NK-92 (cell line): ENCODE data around the gene DLGAP3.

ENCODE experiments used
- DNase-seq: peaks from one replicate; lab custom pipeline; 2025; ENCODE audit not compliant: unreplicated experiment; lab: John Stamatoyannopoulos, UW

Gene DLGAP3

DNA sequence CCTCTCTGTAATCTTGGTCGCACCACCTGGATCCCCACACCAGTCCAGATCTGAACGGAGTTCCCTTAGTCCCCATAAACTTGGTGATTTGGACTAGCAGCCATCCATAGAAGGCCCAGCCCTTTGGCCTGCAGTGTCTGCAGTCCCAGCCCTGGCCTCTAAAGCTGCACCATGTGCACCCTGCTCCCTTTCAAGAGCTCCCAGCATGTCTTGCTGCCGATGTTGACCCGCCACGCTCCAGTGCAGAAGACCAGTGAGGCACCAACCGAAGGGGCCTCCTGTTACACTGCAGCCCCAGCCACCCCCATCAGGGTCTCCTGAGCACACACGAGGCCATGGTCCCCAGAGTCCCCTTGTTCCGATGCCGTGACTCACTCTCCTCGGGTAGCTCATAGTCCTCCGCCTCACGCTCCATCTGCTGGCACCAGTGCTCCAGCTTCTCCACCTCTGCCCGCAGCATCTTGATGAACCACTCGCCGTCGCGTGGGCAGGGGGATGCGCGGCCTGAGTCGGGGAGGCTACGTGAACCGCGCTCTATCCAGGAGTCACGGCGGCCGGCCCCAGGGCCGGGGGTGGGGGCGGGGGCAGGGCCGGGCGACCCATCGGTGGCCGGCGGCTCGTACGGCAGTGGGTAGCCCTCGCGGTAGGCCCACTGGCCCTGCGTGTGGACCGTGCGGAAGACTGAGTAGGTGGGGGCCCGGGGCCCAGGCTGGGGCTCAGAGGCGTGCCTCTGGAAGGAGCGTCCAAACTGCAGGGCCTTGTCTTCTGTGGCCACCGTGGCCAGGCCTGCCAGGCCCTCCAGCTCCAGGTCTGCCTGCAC is 61.0 kb downstream of the DLGAP3 start:
- DNase-seq: no peak

DNA sequence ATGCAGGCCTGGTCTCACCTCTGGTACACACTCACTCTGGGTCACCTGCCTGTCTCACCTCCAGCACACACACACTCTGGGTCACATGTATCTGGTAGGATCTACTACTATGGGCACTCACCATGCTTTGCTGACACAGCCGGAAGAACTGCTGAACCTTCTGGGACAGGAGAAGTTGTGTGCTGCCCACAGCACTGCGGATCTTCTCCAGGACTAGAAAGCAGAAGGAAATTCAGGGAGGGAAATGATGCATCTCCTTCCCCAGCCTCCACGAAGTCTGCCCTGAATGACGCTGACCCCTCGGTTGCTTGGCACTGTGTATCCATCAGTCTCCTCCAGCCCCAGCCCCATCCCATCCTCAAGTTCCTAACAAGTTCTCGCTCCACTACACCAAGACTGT is 62.0 kb downstream of the DLGAP3 start:
- no peak for DNase-seq

DNA sequence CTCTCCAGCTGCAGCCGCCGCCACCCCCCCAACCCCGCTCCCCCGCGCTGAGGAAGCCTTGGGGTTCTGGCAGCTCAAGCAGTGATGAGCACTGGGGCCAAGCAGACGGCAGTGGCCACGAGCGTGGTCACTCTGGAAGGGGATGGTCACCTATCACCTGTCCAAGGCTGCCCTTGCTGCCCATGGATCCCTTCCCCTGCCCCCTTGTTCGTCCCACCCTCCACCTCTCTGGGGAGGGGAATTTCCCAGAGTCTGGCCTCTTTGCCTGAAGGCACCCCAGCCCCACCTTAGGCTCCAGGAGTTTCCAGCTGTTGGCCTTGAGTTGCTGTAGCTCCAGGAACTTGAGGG is 62.7 kb downstream of the DLGAP3 start:
- no peak for DNase-seq

DNA sequence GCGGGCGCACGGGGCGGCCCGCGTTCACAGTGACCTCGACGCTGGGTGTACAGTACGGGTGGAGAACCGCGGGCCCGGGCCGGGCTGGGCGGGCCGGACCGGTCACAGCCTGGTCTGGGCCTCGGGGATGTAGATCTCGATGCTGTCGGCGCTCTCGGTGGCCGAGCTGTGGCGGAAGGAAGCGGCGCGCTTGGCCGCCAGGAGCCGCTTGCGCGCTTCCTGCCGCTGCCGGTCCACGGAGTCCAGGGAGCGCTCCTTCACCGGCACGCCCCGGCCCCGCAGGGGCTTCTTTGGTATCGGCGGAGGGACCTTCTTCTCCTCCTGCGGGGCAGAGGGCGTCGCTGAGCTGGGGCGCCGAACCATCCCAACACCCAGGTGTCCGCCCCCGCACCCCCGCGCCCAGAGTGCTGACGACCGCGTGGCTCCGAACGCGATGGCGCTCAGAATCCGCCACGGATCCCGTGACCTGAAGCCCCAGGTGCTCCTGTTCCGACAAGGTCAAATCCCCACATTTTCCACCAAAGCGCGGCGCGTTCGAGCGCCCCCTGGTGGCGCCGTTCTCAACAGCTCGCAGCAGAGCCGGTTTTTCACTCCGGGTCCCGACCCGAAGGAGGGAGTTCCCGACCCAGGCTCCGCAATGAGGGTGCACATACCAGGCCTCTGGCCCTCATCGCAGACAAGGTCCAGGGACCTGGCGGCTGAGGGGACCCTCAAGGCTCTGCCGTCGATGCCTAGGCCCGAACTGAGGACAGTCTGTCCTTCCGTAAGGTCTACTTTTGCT is 63.3 kb downstream of the DLGAP3 start:
- DNase-seq: peak; percentile 48

DNA sequence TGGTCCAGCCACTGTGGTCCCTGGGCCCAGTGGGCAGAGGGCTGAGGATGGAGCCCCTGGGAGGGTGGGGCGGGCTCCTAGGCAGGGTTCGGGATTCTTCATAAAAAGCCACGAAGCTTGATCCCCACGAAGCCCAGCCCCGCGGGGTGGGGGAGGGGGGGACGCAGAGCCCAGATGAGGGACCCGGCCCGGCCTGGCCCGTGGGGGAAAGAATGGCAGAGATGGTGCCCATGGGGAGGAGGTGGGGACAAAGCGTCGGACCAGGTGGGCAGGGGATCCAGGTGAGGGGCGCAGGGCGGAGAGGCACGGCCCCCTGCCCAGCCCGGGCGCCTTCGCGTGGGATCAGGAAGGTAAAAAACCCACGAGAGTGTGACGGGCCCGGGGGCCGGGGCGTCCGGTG is 63.9 kb downstream of the DLGAP3 start:
- DNase-seq: no peak

DNA sequence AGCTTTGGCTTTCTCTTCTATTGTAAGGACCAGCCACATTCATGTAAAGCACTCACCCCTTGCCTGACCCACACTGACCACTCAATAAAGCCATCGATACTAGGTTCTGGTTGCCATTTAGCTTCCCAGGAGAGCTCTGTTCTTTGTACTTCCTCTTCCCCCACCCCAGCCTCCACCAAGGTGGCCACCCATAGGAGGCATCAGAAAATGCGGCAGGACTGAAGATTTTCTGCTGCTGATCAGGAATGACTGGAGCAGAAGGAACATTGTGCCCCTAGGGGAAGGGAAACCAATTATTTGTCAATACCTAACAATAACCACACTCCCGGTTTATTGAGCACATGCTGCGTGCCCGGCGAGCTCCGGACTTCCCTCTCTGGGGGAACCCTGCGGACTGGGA is 64.7 kb downstream of the DLGAP3 start:
- DNase-seq: no peak

DNA sequence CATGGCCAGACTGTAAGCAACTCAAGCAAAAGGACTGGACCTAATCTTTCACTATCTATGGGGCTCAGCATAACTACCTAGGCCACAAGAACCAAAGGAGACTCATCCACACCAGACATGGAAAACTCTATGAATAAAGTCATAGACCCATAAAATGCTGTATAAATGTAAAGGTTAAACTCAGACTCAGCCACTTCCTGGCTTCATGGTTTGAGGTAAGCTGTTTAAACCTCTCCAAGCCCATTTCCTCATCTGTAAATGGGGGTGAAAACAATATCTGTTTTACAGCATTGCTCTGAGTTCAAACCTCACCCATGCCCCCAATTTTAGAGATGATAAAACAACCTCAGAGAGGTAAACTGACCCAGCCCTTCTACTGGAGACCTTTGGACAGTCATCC is 65.9 kb downstream of the DLGAP3 start:
- DNase-seq: no peak

DNA sequence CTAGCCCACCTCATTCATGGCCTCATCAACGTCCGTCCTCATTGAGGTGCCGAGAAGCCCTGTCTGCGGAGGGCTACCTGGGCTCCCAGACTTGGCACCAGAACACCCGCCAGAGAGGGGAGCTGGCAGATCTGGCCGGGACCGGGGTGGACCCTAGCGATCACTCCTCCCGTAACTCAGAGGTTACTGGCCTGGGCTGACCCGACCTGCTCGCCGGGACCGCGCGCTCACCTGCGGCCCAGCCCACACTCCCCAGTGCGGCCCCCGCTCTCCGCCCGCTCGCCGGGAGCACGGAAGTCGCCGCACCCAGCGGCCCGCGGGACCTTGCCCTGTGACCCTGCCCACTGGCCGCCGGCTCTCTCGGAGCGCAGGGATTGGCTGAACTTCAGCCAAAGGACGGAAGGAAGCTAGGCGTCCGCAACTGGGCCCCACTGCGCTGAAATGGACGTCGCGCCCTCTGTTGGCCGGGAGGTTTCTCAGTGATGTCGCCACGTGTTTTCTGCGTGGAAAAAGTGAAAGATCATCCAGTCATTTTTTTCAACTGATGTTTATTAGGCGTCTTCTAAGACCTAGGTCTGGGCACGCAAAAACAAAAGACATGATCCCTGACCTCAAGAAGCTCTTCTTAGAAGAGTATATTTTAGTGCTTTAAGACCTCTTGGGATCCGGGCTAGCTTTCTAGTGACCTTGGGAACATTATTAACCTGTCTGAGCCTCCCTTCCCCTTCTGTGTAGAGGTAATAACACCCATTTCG is 69.8 kb downstream of the DLGAP3 start, which contains the start of gene SMIM12:
Gene SMIM12, minus strand, starts transcription at position 304 of the 755 bp plus-strand sequence. CDS start 3,772 bp downstream, outside the sequence.
- no peak for DNase-seq

DNA sequence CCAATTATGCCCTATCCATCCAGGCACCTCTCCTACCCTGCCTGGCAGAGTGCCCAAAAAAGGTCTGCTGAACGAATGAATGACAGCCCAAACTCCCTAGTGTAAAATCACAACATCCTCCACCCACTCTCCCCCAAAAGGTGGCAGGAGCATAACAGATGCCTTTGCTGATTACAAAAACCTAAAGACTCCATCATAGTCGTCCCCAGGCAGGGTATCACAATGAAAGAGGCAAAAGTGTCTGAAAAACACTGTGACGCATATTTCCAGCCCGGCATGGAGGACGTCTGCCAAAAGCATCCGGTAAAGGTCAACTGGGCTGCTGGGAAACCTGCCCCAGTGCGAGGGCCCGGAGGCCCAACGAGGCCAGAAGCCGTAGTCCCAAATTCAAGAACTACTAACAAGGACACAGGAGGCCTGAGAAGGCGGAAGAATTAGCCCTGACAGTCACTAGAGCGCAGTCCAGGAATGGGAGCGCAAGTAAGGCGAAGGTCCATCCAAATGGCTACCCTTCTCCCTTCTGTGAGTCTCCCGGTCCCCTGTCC is 70.5 kb downstream of the DLGAP3 start:
- DNase-seq: no peak

DNA sequence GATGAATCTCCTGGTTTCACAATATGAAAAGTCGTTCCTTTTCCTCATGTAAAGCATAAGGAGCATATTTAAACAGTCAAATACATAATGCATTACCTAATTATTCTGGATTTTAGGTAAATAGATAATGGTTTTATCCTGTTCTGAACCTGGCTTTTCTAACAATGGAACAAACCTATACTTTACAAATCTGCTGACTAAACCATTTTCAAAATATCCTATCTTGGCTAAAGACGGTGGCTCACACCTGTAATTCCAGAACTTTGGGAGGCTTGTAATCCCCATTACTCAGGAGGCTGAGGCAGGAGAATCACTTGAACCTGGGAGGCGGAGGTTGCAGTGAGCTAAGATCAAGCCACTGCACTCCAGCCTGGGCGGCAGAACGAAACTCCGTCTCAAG is 72.8 kb downstream of the DLGAP3 start:
- no peak for DNase-seq

DNA sequence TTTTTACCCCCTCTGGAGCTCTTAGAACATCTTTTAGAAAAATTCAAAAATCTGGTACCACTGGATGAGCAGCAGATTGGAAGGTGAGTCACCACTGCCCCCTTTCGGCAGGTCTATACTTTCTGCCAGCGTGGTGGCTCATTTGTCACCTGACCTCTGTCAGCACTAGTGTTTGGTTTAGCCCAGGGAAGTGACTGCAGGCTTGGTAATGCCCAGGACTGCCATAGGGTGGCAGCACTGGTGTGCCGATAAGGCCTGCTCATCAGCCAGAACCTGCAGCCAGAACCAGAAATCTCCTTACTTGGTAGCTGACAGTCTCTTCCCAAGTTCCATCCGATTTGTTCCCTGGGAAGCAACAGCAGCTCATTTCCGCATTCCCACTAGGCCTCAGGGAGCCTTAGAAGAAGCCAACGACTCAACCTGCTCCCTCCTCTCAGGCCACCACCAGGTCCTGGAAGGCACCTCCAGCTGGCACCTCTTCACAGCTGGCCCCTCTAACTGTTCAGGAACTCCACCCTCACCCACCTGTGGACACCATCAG is 76.7 kb downstream of the DLGAP3 start:
- DNase-seq: peak; percentile 36

DNA sequence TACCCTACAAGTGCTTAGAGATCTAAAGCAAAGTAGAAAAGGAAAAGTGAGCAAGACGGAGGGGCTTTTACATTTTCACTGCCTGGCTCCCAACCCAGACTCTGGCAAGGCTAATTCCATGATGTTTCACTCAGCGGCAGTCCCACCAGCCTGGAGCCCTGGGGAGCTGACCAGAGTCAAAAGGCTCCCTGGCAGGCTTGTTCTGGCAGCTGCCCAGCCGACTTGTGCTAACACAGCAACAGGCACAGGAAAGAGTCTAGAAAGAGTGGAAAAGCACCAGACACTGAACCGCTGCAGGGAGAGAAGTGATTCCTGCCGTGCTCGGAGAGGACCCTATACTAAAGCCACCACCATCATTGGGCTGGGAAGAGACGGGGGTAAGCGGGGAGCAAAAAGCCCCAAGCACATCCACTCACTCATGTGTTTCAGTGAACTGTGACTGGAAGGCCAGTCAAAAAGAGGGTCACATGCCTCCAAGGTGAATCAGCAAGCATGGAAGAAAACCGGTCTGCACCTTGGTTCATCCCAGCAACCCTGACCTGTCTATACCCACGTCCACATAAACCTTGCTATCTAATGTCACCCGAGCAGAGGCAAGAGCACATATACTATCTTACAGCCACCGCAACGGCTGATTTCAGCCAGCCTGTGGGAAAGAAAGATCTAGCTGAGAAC is 77.9 kb downstream of the DLGAP3 start:
- DNase-seq: no peak

DNA sequence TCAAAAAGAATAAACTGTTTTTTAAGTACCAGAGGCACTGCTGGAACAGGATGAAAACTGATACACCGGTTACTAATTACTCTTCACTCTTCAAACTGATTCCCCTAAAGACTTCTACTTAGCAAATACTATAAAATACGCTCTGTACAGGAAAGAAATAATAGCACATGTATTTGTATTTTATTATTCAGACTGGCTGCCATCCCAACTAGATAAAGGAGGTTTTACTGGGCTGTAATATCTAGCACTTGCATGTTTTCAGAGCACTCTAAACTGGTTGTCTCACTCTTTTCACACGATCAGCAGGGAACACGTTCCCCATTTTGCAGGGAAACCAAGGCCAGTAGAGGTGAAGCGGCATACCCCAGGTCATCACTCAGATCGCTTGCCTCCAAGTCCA is 79.1 kb downstream of the DLGAP3 start:
- no peak for DNase-seq

DNA sequence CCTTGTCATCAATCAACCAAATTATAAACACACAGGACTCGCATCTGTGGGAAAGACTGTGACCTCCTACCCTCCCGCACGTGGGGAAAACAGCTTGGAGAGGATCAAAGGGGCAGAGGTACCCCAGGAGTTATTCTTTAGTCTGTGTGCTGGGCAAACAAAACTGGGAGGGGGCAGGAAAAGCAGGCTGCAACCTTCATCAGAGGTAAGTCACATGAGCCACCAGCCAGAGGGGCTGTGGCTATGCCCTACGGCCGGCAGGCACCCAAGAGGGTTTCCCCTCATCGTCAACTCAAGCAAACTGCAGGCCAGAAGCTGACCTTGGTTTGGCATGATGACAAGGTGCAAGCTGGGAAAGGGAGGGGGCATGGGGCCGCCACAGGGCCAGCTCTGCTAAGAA is 82.4 kb downstream of the DLGAP3 start:
- DNase-seq: no peak

DNA sequence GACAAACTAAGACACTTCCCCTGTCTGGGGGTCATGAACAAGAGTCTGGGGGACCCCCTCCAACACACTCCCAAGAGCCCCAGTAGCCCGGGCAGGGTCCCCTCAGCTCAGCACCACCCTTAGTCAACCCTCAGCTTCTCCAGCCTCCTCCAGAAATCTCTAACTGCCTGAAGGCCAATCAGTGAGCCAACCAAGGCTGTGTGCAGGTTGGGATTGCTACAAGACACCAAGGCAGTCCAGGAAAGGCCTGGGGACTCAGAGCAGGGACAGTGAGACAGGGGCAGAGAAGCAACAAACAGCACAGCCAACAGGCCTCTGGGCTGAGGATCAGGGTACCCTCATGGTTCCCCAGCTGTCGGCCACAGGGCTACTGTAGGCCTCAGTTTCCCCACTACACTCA is 83.2 kb downstream of the DLGAP3 start:
- DNase-seq: no peak

DNA sequence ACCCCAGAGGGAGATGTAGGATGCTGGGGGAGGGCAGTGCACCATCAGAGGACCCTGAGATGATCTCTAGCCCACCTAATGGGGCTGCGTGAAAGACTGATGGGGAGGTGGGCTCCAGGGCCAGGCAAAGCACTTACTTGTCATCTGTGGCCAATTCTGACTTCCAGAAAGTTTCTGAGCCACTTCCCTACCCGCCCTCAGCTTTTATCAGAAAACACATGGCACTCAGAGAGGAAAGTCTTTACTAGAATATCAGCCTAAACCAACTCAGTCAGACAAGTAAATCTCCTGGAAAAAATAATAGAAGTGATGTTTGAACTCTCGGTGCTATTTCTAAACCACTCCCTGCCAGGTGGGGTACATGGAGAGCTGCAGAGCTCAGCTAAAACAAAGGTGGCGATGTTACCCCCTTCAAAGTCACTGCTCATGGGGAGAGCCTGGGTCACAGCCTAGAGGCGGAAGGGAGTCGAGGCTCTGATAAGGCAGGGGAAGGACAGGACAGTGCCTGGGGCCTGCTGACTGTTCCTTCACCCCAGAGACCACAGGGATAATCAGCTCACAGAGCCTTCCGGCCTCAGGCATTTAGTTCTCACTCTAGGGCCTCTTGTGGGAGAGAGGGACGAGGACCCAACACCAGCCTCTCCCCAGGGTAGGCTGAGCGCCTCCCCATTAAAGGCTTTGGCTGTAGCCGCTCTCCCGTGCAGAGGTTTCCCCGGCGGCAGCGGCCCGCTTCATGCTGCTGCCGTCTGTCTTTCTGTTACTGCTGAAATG is 84.1 kb downstream of the DLGAP3 start:
- no peak for DNase-seq

DNA sequence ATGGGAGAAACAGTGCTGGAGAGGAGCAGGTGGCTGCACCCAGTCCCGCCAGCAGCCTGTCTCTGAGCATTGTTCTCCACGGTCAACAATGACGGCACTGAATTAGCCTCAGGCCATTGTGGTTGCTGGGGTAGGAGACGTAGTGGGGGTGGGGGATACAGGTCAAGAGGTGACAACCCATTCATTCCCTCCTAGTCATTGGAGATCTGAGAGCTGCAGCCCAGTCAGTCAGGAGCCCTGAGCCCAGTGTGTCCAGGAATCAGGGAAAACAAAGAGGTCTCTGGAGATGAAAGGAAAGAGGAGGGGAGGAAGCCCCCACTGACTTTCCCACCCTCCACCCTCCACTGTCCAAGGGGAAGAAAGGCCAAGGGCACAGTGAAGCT is 85.2 kb downstream of the DLGAP3 start:
- DNase-seq: no peak

DNA sequence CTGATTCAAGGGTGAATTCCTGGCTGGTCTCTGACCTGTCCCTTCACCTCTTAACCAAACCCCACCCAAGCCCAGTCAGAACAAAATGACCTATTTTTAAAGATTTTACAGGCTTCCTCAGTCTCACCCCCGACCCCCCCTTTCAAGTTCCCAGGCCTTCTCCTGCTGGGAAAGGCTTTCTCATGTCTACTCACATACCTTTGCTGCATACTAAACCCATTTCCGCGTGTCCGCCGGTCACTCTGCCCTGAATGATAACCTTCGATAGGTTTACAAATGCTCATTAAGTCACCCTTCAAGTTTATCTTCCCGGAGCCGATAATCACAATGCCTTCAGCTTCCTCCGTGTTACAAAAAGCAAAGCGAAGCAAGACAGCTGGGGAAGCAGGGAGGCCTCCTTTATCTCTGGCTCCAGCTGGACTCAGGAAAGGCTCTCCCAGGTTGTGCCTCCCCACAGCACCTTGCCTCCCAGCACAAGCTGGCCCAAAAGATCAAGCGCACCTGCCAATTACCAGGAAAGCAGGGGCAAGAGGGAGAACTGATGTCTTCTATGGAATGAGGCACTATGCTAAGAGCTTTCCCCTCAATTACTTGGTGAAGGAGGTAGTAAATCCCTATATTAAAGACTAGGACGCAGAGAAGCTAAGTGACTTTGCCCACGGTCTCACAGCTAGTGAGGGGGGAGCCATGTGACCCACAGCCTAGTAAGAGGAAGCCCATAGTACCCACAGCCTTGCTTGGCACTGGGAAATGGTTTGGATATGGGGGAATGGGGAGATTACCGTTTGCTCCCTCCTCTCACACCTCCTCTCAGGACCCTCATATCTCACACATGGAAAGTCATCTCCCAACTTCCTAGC is 85.8 kb downstream of the DLGAP3 start:
- no peak for DNase-seq

DNA sequence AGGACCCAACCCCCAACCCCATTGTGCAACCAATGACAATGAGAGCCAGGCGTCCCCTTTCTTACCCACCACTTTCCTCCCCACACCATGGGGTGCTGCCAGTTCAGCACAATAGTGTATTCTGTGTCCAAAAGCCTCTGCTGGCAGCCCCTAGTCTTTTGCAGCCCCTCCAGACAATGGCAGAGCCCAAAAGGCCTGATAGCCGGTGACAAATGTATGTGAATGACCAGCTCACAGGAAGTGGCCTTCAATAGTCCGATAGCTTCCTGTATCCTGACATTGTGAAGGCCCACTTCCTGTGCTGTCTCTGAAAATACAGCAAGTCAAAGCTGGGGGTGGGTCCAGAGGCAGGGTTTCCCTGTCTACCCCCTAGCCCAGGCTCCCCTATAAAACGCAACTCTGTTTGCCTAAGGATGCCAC is 86.5 kb downstream of the DLGAP3 start:
- DNase-seq: no peak
